ENCODE measurements around the gene SDHA.
A peak's percentile ranks its signal among the peaks of the same experiment; 100 is the strongest.
"Not testable (repeated sequence)": the region's sequence is repeated elsewhere in the genome, so short reads cannot be mapped to it uniquely, and the experiment has no call there.

The SDHA gene

DNA sequence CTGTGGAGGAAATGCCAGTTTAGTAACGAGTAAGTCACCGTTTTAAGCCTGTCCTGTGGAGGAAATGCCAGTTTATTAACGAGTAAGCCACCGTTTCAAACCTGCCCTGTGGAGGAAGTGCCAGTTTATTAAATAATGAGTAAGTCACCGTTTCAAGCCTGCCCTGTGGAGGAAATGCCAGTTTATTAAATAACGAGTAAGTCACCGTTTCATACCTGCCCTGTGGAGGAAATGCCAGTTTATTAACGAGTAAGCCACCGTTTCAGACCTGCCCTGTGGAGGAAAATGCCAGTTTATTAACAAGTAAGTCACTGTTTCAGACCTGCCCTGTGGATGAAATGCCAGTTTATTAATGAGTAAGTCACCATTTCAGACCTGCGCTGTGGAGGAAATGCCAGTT is 34.4 kb downstream of the SDHA start:
- Histone ChIP-seq H3K9ac (peak overlapping the region; percentile 60), H3K9me3 (peaks cover 61% of the 10 kb centered on the region), H3K4me3 (peak overlapping the region; percentile 16; the same call in 1 of the 2 replicates), H4K20me1 (no peaks in the 10 kb centered on the region), H3K4me1 (peaks cover 36% of the 10 kb centered on the region), H3K4me2 (peak overlapping the region; percentile 67), H3K27ac (peak overlapping the region; percentile 86), H3K27me3 (no peaks in the 10 kb centered on the region), H3K36me3 (peaks cover 89% of the 10 kb centered on the region)
- no peak for TF ChIP-seq Cebpa-rat (IDR thresholded peaks at IDR 0.05)

DNA sequence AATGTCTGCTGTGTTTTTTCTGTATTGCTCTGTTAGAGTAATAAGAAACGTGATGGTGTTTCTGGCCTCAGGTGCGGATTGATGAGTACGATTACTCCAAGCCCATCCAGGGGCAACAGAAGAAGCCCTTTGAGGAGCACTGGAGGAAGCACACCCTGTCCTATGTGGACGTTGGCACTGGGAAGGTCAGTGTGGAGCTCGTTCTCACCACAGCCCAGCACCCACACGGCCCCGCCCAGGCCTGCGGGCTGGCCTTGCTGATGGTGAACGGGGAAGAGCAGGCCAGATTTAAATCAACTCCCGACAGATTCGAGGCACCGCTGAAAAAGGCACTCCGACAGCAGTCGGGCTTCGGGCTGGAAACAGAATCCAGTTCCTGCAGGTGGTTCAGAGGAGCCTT is 36.2 kb downstream of the SDHA start:
- H3K9ac ChIP-seq, H3K4me2 ChIP-seq, H3K4me3 ChIP-seq, H3K27me3 ChIP-seq, H4K20me1 ChIP-seq: not testable (repeated sequence)
- Histone ChIP-seq H3K27ac (0 out of 2 replicates have a peak overlapping the region, but pooled peaks have one; percentile 6), H3K9me3 (peaks cover 59% of the 10 kb centered on the region), H3K36me3 (peaks cover 85% of the 10 kb centered on the region), H3K4me1 (peaks cover 36% of the 10 kb centered on the region)

DNA sequence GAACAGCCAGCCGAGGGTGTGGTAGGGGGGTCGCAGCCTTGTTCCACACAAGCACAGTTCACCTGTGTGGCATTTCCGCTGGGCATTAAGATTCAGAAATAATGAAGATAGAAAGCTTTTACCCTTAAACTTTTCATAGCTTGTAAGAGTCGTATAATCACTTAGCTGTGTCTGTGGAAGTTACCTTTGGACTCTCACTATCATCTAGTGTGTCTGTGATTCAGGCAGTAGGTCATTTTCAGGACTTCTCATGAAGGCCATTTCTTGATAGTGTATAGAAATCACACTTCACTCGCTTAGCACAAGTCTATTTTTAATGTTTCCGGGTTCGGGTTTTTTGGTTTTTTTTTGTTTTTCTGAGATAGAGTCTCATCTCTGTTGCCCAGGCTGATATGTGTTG is 37.0 kb downstream of the SDHA start:
- not testable (repeated sequence) for H3K27ac ChIP-seq, H3K27me3 ChIP-seq, H3K4me3 ChIP-seq, H4K20me1 ChIP-seq, H3K9ac ChIP-seq, H3K4me2 ChIP-seq
- peaks cover 80% of the 10 kb centered on the region for H3K36me3 ChIP-seq
- peaks cover 30% of the 10 kb centered on the region for H3K4me1 ChIP-seq
- peaks cover 57% of the 10 kb centered on the region for H3K9me3 ChIP-seq

DNA sequence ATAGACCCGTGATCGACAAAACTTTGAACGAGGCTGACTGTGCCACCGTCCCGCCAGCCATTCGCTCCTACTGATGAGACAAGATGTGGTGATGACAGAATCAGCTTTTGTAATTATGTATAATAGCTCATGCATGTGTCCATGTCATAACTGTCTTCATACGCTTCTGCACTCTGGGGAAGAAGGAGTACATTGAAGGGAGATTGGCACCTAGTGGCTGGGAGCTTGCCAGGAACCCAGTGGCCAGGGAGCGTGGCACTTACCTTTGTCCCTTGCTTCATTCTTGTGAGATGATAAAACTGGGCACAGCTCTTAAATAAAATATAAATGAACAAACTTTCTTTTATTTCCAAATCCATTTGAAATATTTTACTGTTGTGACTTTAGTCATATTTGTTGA is 38.2 kb downstream of the SDHA start:
- H3K4me3 ChIP-seq, H3K4me2 ChIP-seq, H3K27me3 ChIP-seq, H4K20me1 ChIP-seq, H3K27ac ChIP-seq, H3K9ac ChIP-seq: not testable (repeated sequence)
- peaks cover 53% of the 10 kb centered on the region for H3K9me3 ChIP-seq
- H3K4me1 ChIP-seq, result peaks cover 18% of the 10 kb centered on the region
- peaks cover 69% of the 10 kb centered on the region for H3K36me3 ChIP-seq

DNA sequence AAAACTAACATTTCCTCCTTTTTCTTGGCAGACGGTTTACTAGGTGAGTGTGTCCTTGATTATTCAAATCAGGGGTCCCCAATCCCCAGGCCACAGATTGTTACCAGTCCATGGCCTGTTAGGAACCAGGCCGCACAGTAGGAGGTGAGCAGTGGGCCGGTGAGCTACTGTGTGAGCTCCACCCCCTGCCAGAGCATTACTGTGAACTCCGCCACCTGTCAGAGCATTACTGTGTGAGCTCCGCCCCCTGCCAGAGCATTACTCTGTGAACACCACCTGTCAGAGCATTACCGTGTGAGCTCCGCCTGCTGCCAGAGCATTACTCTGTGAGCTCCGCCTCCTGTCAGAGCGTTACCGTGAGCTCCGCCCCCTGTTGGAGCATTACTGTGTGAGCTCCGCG is 39.0 kb downstream of the SDHA start:
- Histone ChIP-seq H3K4me1 (peaks cover 10% of the 10 kb centered on the region), H3K4me3 (peak overlapping the region; percentile 28; the same call in 1 of the 2 replicates), H3K9me3 (peaks cover 56% of the 10 kb centered on the region), H4K20me1 (no peaks in the 10 kb centered on the region), H3K27me3 (no peaks in the 10 kb centered on the region), H3K36me3 (peaks cover 70% of the 10 kb centered on the region), H3K27ac (no peak overlapping the region), H3K9ac (no peak overlapping the region), H3K4me2 (no peak overlapping the region)
- no peak for TF ChIP-seq Cebpa-rat (IDR thresholded peaks at IDR 0.05)

DNA sequence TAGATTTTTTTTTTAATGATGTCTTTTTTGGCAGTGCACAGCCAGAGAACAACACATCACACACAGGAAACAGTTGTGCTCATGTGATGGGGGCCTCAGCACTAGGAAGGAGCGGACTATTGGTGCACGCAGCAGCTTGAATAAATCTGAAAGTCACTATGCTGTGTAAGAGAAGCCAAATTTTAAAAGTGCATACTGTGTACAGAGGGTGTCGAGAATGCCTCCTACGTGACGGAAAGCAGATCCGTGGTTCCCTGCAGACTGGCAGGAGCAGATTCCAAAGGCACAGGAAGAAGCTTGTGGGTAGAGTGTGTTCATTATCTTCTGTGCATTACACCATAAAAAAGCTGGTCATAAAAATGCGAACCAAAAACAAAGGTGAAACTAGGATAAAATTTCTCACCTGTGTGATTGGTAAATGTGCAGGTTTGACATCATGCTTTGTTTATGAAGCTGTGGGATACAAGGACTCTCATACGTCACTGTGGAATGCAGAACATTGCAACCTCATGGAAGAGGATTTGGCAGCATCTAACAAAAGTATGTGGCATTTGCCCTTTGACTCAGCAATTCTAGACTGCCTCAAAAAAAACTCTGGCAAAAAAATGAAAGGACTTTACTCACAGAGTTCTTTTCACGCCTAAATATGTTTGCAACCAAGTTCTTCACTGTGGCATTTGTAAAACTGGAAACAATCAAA is 45.3 kb downstream of the SDHA start:
- peaks cover 61% of the 10 kb centered on the region for H3K36me3 ChIP-seq
- not testable (repeated sequence) for H3K27me3 ChIP-seq, H3K27ac ChIP-seq, H3K4me1 ChIP-seq, H3K4me2 ChIP-seq, H3K9ac ChIP-seq, H4K20me1 ChIP-seq, H3K4me3 ChIP-seq
- peaks cover 17% of the 10 kb centered on the region for H3K9me3 ChIP-seq

DNA sequence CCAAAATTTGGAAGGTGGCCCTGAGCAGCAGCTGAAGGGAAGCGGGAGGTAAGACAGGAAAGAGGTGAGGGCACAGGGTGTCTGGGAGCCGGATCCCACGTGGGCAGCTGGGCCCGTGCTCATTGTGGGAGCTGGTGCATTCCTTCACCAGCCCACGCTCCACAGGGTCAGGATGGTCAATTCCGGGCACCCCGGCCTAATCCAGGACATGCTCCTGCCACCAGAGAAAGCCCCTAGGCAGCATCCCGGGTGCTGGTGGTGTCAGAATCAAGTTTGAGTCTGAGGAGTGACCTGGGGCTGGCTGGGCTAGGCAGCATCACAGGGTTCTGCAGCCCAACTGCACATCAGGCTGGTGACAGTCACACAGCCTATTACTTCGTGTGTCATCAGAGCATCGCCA is 46.2 kb downstream of the SDHA start:
- no peak overlapping the region for H3K4me2 ChIP-seq
- no peak for TF ChIP-seq Cebpa-rat (IDR thresholded peaks at IDR 0.05)
- no peaks in the 10 kb centered on the region for H3K27me3 ChIP-seq
- H3K9ac ChIP-seq, result no peak overlapping the region
- no peaks in the 10 kb centered on the region for H4K20me1 ChIP-seq
- H3K27ac ChIP-seq, result no peak overlapping the region
- peaks cover 8% of the 10 kb centered on the region for H3K9me3 ChIP-seq
- no peak overlapping the region for H3K4me3 ChIP-seq
- H3K4me1 ChIP-seq, result no peaks in the 10 kb centered on the region; the same call in 1 of the 2 replicates
- H3K36me3 ChIP-seq, result peaks cover 55% of the 10 kb centered on the region

DNA sequence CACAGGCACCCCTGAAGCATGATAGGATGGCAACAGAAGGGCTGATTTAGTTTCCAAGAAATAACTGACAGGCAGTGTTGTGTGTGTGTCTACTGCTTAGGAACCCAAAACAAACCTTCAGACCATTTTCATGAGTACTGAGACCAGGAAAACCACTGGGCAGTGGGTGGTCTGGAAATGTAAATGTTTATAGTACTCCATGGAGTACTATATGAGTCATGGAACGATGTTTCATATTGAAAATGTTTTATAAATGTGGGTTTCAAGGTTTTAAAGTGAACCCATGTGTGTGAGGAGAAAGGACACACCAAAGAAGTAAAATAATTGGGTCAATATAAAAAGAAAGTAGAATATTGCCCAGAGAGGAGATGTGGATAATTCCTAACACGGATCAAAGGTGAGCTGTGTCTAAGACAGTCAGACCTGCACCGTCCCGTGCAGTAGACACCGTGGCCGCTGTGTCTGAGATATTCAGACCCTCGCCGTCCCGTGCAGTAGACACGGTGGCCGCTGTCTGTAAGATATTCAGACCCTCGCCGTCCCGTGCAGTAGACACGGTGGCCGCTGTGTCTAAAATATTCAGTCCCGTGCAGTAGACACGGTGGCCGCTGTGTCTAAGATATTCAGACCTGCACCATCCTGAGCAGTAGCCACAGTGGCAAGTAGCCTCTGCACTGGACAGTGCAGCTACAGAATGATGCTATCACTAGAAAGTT is 48.3 kb downstream of the SDHA start:
- not testable (repeated sequence) for H3K4me2 ChIP-seq, H3K4me1 ChIP-seq, H3K9me3 ChIP-seq, H3K9ac ChIP-seq, H3K27ac ChIP-seq, H3K27me3 ChIP-seq, H4K20me1 ChIP-seq, H3K4me3 ChIP-seq
- peaks cover 50% of the 10 kb centered on the region for H3K36me3 ChIP-seq

DNA sequence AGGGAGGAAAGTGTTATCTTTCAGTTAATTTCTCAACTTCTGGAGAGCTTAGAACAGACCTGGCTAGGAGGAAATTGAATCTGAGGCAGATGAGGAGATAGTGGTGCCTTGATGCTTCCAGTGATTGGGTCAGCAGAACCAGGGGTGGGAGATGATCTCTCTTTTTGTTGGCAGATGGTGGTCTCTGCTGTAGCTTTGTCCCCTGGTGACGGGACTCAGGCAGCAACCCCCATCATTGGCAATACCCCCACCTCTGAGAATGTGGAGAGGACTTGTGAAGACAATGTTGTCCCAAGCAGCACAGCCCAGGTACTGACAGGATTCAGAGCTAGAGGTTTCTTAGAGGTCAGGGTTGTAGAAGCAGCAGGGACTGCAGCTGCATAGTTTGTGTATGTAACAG is 49.6 kb downstream of the SDHA start:
- H3K36me3 ChIP-seq, result peaks cover 42% of the 10 kb centered on the region
- peaks cover 1% of the 10 kb centered on the region; the same call in 1 of the 2 replicates for H4K20me1 ChIP-seq
- no peak overlapping the region for H3K4me2 ChIP-seq
- no peak for TF ChIP-seq Cebpa-rat (IDR thresholded peaks at IDR 0.05)
- H3K9me3 ChIP-seq, result no peaks in the 10 kb centered on the region
- no peak overlapping the region for H3K9ac ChIP-seq
- no peak overlapping the region for H3K4me3 ChIP-seq
- peaks cover 15% of the 10 kb centered on the region for H3K4me1 ChIP-seq
- H3K27me3 ChIP-seq, result no peaks in the 10 kb centered on the region
- H3K27ac ChIP-seq, result no peak overlapping the region

DNA sequence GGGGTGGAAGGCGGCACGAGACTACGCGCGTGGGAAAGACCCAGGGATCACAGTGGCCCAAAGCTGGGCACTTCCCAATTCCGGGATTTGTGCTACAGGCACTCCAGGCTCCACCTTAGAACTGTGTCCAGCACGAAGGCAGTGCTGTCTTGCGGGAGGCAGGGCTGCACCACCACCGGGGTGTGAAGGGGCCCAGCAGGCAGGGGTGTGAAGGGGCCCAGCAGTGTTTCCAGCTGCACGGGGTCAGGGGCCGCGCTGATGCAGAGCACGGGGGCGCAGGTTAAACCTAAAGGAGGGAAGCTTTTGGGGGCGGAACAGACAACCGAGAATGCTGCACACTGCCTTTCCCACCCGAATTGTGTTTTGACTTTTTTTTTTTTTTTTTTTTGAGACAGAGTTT is 52.2 kb downstream of the SDHA start:
- no peaks in the 10 kb centered on the region for H3K27me3 ChIP-seq
- TF ChIP-seq Cebpa-rat (IDR thresholded peaks at IDR 0.05), result no peak
- peaks cover 39% of the 10 kb centered on the region for H3K36me3 ChIP-seq
- peak overlapping the region; percentile 80 for H3K4me2 ChIP-seq
- 0 out of 2 replicates have a peak overlapping the region, but pooled peaks have one; percentile 84 for H3K9ac ChIP-seq
- H3K4me1 ChIP-seq, result peaks cover 39% of the 10 kb centered on the region
- no peaks in the 10 kb centered on the region for H3K9me3 ChIP-seq
- H3K27ac ChIP-seq, result no peak overlapping the region; the same call in 1 of the 2 replicates
- peak overlapping the region; percentile 82 for H3K4me3 ChIP-seq
- peaks cover 28% of the 10 kb centered on the region for H4K20me1 ChIP-seq

DNA sequence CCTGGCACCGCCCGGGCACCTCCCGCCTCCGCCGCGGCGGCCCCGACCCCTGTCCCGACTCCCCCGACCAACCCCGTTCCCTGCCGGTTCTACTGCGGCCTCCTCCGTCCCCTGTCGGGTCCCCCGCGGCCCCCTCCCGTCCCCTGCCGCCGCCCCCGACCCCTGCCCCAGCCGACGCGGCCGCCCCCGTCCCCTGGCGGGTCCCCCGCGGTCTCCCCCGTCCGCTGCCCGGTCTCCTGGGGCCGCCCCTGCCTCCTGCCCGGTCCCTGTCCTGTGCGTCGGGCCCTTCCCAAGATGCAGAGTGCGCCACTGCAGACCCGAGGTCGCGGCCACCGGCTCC is 53.7 kb downstream of the SDHA start:
- peak overlapping the region; percentile 94 for H3K27ac ChIP-seq
- peak overlapping the region; percentile 72 for H3K4me2 ChIP-seq
- H3K27me3 ChIP-seq, result not testable (repeated sequence)

DNA sequence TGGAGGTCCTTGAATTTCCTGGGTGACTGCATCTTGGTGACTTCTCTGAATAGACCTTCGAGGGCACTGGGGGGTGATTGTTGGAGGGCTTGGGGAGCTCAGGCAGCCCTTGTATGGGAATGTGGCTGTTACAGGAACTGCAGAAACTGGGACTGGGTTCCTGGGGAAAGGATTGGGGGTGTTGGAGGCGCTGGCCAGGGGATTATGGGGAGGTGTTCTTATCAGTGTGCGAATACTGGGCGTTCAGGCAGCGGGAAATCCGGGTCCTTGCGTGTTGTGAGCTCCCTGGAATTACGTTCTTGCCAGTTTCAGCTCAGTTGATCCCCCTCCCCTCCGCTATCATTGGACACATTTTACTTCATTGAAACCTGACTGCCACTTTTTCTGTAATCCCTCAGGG is 55.0 kb downstream of the SDHA start:
- peak overlapping the region; percentile 72 for H3K4me2 ChIP-seq
- H3K4me3 ChIP-seq, result peak overlapping the region; percentile 82; the same call in 1 of the 2 replicates

More for the DNA sequence above, 53.7 kb downstream of the SDHA start:
- Histone ChIP-seq H3K4me3 (peak overlapping the region; percentile 82), H4K20me1 (peaks cover 32% of the 10 kb centered on the region), H3K4me1 (peaks cover 39% of the 10 kb centered on the region), H3K9ac (peak overlapping the region; percentile 89), H3K36me3 (peaks cover 42% of the 10 kb centered on the region)
- not testable (repeated sequence) for H3K9me3 ChIP-seq

DNA sequence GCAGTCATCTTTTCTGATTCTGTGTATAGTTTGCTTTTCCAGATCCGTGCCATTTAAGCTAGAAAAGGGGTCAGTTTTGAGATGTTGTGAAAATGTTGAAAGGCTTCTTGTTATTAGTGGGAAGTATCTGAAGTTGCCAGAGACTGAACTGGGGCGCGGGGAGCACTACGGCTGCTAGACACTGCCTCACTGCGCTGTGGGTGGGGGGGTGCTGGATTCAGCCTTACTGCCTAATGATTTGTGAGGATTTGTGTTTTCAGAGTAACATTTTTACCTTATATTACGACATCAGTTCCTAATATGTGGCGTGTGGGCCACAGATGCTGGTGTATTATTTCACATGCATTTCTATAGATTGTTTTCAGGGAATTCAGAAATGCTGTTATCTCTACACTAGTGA is 55.4 kb downstream of the SDHA start:
- H3K9me3 ChIP-seq, H3K27ac ChIP-seq, H3K27me3 ChIP-seq: not testable (repeated sequence)
- Histone ChIP-seq H4K20me1 (peaks cover 32% of the 10 kb centered on the region), H3K9ac (0 out of 2 replicates have a peak overlapping the region, but pooled peaks have one; percentile 89), H3K4me2 (peak overlapping the region; percentile 72), H3K4me1 (peaks cover 39% of the 10 kb centered on the region), H3K4me3 (0 out of 2 replicates have a peak overlapping the region, but pooled peaks have one; percentile 82), H3K36me3 (peaks cover 54% of the 10 kb centered on the region)

More for the DNA sequence above, 55.0 kb downstream of the SDHA start:
- H3K4me1 ChIP-seq, result peaks cover 39% of the 10 kb centered on the region
- peak overlapping the region; percentile 89; the same call in 1 of the 2 replicates for H3K9ac ChIP-seq
- H3K27me3 ChIP-seq, H3K9me3 ChIP-seq, H3K27ac ChIP-seq: not testable (repeated sequence)
- peaks cover 50% of the 10 kb centered on the region for H3K36me3 ChIP-seq
- H4K20me1 ChIP-seq, result peaks cover 32% of the 10 kb centered on the region

DNA sequence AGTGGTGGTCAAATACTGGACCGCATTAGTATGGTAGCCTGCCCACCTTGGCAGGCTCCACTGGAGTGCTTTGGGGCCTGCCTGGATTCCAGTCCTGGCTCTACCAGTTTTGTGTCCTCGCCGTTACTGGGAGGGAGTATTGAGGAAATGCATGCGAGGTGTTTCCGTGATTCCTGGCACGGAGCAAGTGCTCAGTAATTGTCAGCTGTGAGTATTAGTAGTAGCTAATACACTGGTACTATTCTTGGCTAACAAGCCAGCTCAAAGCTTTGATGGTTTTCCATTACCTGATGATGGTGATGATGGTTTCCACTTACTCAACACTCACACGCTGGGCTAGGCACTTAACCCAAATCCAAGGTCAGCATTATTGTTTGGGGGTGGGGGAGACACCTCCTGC is 56.2 kb downstream of the SDHA start:
- H3K9ac ChIP-seq, H3K4me3 ChIP-seq, H3K27me3 ChIP-seq, H3K27ac ChIP-seq, H3K4me2 ChIP-seq: not testable (repeated sequence)
- Histone ChIP-seq H4K20me1 (peaks cover 32% of the 10 kb centered on the region), H3K36me3 (peaks cover 62% of the 10 kb centered on the region), H3K4me1 (peaks cover 39% of the 10 kb centered on the region), H3K9me3 (peaks cover 14% of the 10 kb centered on the region)
